Glutamatergic neuron (in vitro differentiated cells): ENCODE measurements around the gene WSCD1. TPM values are rescaled to one million over a fixed set of nuclear protein-coding genes. Genes with fewer than 3 reads are reported as not detected.

ENCODE experiments used
- DNase-seq: peaks from one replicate; pipeline ENCODE4 v3.0.0; 2022
- H3K27ac Mint-ChIP-seq: one replicate; pipeline ENCODE4 v1.8.0; 2020; ENCODE audit warnings: mild to moderate bottlenecking, mixed read lengths, inconsistent platforms; ENCODE audit not compliant: unreplicated experiment
- H3K27me3 Mint-ChIP-seq: one replicate; pipeline ENCODE4 v1.8.0; 2020; ENCODE audit warnings: mild to moderate bottlenecking, moderate library complexity, mixed read lengths, inconsistent platforms; ENCODE audit not compliant: unreplicated experiment
- H3K36me3 Mint-ChIP-seq: one replicate; pipeline ENCODE4 v1.8.0; 2020; ENCODE audit warnings: mild to moderate bottlenecking, mixed read lengths, inconsistent platforms; ENCODE audit not compliant: unreplicated experiment
- H3K4me1 Mint-ChIP-seq: one replicate; pipeline ENCODE4 v1.8.0; 2020; ENCODE audit warnings: mild to moderate bottlenecking, low read depth, mixed read lengths, inconsistent platforms; ENCODE audit not compliant: unreplicated experiment
- H3K4me3 Mint-ChIP-seq: one replicate; pipeline ENCODE4 v1.8.0; 2020; ENCODE audit warnings: mild to moderate bottlenecking, mixed read lengths, inconsistent platforms; ENCODE audit not compliant: unreplicated experiment
- H3K9me3 Mint-ChIP-seq: one replicate; pipeline ENCODE4 v1.8.0; 2020; ENCODE audit warnings: mild to moderate bottlenecking, moderate library complexity, mixed read lengths, inconsistent platforms; ENCODE audit not compliant: unreplicated experiment
- CTCF ChIP-seq: fragments of 200-600 bp; sonication (generic); IDR thresholded peaks from one replicate; pipeline ENCODE4 v1.5.0; 2021; ENCODE audit not compliant: partially characterized antibody, unreplicated experiment
- total RNA-seq: library from RNA; stranded (reverse); fragmentation: NEBNext Ultra II Directional; extraction: Animal tissue kit (Norgen Biotek cat#: 25700); gene quantifications from one replicate; pipeline ENCODE4 v1.2.1, GENCODE V29; 2021; ENCODE audit not compliant: unreplicated experiment

Gene WSCD1
- total RNA-seq, 1 donor from 2014 or later = 35.6 TPM

- no peak for DNase-seq
- H3K9me3 Mint-ChIP-seq = no peaks in the 10 kb centered on the region
- peaks cover 19% of the 10 kb centered on the region for H3K36me3 Mint-ChIP-seq
- H3K4me3 Mint-ChIP-seq = no peak overlapping the region
- H3K27me3 Mint-ChIP-seq = peaks cover 13% of the 10 kb centered on the region
- no peak for TF ChIP-seq CTCF
- H3K27ac Mint-ChIP-seq = no peak overlapping the region
- peaks cover 4% of the 10 kb centered on the region for H3K4me1 Mint-ChIP-seq
Measured at GRCh38 chr17:6172642-6173330, 102.6 kb downstream of the WSCD1 start.

- Mint-ChIP-seq H3K27me3 (peaks cover 13% of the 10 kb centered on the region), H3K4me1 (peaks cover under 1% of the 10 kb centered on the region), H3K9me3 (no peaks in the 10 kb centered on the region), H3K4me3 (no peak overlapping the region), H3K36me3 (peaks cover 19% of the 10 kb centered on the region), H3K27ac (no peak overlapping the region)
- TF ChIP-seq CTCF = no peak
- DNase-seq = no peak
Measured at GRCh38 chr17:6173653-6174052, 103.5 kb downstream of the WSCD1 start.
